ENCODE data around the gene RALGAPA2. TPM values are rescaled to one million over a fixed set of nuclear protein-coding genes. Genes with fewer than 3 reads are reported as not detected.

RALGAPA2 gene
- total RNA-seq, 1 experiment from 2014 or later: 9.8 TPM

- CTCF ChIA-PET: interaction anchor here (0.6 to 0.7 kb wide), 2 partner anchors 201 to 1239 kb away, joined by 3 read pairs; no protein-coding TSS in a partner anchor
- intact Hi-C loops (cut with micrococcal nuclease): no loop called here
- H3K27me3 Mint-ChIP-seq (ENCODE audit: insufficient read depth, unreplicated experiment): peaks cover 40% of the 10 kb centered on the region
These were observed 343.8 kb downstream of the RALGAPA2 start for GRCh38 chr20:20368418-20369249.

GRCh38 chr20:20367575-20368417, 344.6 kb downstream of the RALGAPA2 start, which contains the start of gene INSM1:
Gene INSM1, plus strand, starts transcription at chr20:20368104. Its CDS starts 164 bp downstream, at chr20:20368268.
- TF ChIP-seq, protein P1, sequence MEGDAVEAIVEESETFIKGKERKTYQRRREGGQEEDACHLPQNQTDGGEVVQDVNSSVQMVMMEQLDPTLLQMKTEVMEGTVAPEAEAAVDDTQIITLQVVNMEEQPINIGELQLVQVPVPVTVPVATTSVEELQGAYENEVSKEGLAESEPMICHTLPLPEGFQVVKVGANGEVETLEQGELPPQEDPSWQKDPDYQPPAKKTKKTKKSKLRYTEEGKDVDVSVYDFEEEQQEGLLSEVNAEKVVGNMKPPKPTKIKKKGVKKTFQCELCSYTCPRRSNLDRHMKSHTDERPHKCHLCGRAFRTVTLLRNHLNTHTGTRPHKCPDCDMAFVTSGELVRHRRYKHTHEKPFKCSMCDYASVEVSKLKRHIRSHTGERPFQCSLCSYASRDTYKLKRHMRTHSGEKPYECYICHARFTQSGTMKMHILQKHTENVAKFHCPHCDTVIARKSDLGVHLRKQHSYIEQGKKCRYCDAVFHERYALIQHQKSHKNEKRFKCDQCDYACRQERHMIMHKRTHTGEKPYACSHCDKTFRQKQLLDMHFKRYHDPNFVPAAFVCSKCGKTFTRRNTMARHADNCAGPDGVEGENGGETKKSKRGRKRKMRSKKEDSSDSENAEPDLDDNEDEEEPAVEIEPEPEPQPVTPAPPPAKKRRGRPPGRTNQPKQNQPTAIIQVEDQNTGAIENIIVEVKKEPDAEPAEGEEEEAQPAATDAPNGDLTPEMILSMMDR (IDR thresholded peaks at IDR 0.05; ENCODE audit: unreplicated experiment): no peak
- CTCF ChIA-PET: no interaction called here
- Mint-ChIP-seq H3K4me1 (ENCODE audit: insufficient read depth, unreplicated experiment) (peaks cover 12% of the 10 kb centered on the region), H3K36me3 (ENCODE audit: insufficient read depth, unreplicated experiment) (no peaks in the 10 kb centered on the region), H3K27me3 (ENCODE audit: insufficient read depth, unreplicated experiment) (peaks cover 48% of the 10 kb centered on the region), H3K4me3 (ENCODE audit: unreplicated experiment) (peak within 1 kb of the TSS; percentile 28), H3K27ac (ENCODE audit: low read depth, unreplicated experiment) (no peak within 1 kb of the TSS), H3K9me3 (ENCODE audit: unreplicated experiment) (no peaks in the 10 kb centered on the region)
- no TSS peak for BruUV-seq (replicated peaks)
- intact Hi-C loops (cut with micrococcal nuclease): no loop called here
- DNase-seq (ENCODE audit: unreplicated experiment): no peak
- POLR2A ChIA-PET: no interaction called here

More at GRCh38 chr20:20368418-20369249, 343.8 kb downstream of the RALGAPA2 start:
- Mint-ChIP-seq H3K27ac (ENCODE audit: low read depth, unreplicated experiment) (no peak overlapping the region), H3K4me3 (ENCODE audit: unreplicated experiment) (peak overlapping the region; percentile 28), H3K4me1 (ENCODE audit: insufficient read depth, unreplicated experiment) (peaks cover 9% of the 10 kb centered on the region), H3K36me3 (ENCODE audit: insufficient read depth, unreplicated experiment) (no peaks in the 10 kb centered on the region), H3K9me3 (ENCODE audit: unreplicated experiment) (no peaks in the 10 kb centered on the region)
- POLR2A ChIA-PET: no interaction called here
- TF ChIP-seq, protein P1 (IDR thresholded peaks at IDR 0.05; ENCODE audit: unreplicated experiment): no peak
- BruUV-seq (replicated peaks): no TSS peak
- DNase-seq (ENCODE audit: unreplicated experiment): no peak

DNA sequence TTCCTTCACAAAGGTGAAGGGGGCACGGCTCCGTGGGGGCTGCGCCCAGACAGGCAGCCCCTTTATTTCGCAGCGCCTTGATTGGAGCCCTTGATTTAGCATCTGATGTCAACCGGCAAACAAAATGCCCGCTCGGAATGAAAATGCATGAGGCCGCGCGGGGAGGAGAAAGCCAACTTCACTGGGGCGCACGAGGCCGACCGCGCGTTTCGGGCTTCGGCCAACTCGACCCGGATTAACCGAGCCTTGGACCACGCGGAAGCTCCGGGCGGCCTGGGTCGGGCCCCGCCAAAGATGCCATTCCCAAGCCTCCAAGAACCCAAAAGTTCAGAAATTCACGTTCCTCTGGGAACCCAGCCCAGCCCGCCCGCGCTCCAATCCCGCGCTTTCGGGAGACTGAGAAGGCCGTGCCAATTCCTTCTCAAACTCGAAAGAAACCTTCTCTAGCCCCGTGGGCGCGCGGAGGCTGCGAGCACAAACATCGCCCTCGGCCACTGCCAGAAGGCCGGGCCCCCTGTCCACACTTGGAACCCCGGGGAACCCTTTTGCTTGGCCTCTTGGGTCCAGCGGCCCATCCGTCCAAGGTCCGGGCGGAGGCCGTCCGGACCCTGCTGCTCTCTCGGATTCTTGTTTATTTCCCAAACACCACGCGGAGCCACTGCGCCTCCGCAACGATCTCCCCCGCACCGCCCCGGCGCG, 345.4 kb downstream of the RALGAPA2 start:
- Mint-ChIP-seq H3K36me3 (ENCODE audit: insufficient read depth, unreplicated experiment) (no peaks in the 10 kb centered on the region), H3K4me3 (ENCODE audit: unreplicated experiment) (peak overlapping the region; percentile 21), H3K9me3 (ENCODE audit: unreplicated experiment) (no peaks in the 10 kb centered on the region), H3K4me1 (ENCODE audit: insufficient read depth, unreplicated experiment) (peaks cover 14% of the 10 kb centered on the region), H3K27me3 (ENCODE audit: insufficient read depth, unreplicated experiment) (peaks cover 56% of the 10 kb centered on the region), H3K27ac (ENCODE audit: low read depth, unreplicated experiment) (no peak overlapping the region)
- TF ChIP-seq, protein P1 (IDR thresholded peaks at IDR 0.05; ENCODE audit: unreplicated experiment): no peak
- no TSS peak for BruUV-seq (replicated peaks)
- intact Hi-C loops (cut with micrococcal nuclease): no loop called here
- ChIA-PET POLR2A (no interaction called here), CTCF (no interaction called here)
- no peak for DNase-seq (ENCODE audit: unreplicated experiment)

GRCh38 chr20:20366551-20366875, 345.9 kb downstream of the RALGAPA2 start:
- no peak overlapping the region for H3K4me3 Mint-ChIP-seq (ENCODE audit: unreplicated experiment)
- BruUV-seq (replicated peaks): no TSS peak
- CTCF ChIA-PET: no interaction called here
- H3K4me1 Mint-ChIP-seq (ENCODE audit: insufficient read depth, unreplicated experiment): peaks cover 14% of the 10 kb centered on the region
- H3K36me3 Mint-ChIP-seq (ENCODE audit: insufficient read depth, unreplicated experiment): no peaks in the 10 kb centered on the region
- no peak for DNase-seq (ENCODE audit: unreplicated experiment)
- TF ChIP-seq, protein P1 (IDR thresholded peaks at IDR 0.05; ENCODE audit: unreplicated experiment): no peak
- no peak overlapping the region for H3K27ac Mint-ChIP-seq (ENCODE audit: low read depth, unreplicated experiment)
- intact Hi-C loops (cut with micrococcal nuclease): no loop called here
- no peaks in the 10 kb centered on the region for H3K9me3 Mint-ChIP-seq (ENCODE audit: unreplicated experiment)
- H3K27me3 Mint-ChIP-seq (ENCODE audit: insufficient read depth, unreplicated experiment): peaks cover 61% of the 10 kb centered on the region
- POLR2A ChIA-PET: no interaction called here

All from MCF 10A (cell line).